ENCODE data around the gene MRPL27.
A peak's percentile ranks its signal among the peaks of the same experiment; 100 is the strongest.

Gene MRPL27

DNA sequence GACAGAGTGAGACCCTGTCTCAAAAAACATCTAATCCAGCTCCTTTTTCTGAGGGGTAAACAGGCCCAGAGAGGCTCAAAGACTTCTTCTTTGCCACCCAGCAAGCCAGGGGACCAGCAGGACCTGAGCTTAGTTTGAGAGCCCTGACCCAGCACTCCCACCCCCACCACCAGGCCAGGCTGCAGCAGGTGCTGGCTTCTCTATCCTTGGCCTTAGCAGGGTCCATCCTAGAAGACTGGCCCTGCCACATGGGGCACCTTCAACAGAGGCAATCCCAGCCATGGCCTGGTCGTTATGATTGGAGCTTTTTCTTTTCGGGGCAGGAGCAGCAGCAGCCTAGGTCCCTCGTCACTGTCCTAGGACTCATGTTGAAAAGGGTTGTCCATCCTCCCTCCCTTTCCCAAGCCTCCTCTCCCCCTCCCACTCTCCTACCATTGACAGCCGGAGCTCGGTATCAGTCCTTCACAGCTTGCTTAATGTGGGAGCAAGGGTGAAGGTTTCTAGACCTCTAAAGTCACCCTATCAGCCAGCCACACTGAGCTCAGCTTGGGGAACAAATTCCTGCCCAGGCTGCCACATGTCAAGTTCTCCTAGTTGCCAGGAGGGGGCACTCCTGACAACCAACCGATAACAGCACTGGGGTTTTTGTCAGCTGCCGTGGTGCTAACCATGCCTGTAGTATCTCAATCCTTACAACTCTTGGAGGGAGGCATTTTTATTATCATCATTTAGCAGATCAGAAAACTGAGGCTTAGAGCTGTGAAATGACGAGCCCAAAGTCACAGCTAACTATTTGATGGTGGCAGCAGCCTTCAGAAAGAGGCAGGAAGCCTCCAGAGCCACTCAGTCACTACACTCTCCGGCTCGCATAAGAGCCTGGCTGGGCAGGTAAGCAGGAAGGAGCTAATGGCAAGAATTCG is 11.2 kb downstream of the MRPL27 start:
- DNase-seq, result peak; percentile 40

DNA sequence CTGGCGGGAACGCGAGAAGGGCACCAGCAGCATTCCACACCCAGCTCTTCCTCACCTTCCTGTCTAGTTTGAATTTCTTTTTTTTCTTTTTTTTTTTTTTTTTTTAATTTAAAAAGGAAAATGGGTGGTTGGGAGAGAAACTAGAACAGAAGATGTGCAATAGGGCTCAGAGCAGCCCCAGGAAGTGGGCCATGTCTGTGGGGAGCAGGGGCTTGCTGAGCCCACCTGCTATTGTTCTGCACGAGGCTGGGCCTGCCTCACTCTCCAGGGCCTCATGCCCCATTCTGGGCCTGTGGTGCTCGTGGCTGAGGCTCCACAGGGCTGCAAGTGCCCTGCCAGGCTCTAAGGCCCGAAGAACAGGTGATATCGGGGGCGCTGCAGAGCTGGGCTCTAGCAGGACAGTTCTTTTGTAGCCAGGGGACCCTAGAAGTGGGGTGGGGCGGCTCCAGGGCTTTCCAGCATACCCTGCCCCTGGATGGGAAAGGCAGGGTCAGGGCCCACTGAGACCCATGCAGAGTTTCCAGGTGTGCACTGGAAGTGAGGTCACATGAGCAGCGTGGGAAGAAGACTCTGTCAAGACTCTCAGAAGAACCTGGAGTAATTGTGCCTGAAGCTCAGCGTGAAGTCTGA is 12.4 kb downstream of the MRPL27 start:
- no peak for DNase-seq

DNA sequence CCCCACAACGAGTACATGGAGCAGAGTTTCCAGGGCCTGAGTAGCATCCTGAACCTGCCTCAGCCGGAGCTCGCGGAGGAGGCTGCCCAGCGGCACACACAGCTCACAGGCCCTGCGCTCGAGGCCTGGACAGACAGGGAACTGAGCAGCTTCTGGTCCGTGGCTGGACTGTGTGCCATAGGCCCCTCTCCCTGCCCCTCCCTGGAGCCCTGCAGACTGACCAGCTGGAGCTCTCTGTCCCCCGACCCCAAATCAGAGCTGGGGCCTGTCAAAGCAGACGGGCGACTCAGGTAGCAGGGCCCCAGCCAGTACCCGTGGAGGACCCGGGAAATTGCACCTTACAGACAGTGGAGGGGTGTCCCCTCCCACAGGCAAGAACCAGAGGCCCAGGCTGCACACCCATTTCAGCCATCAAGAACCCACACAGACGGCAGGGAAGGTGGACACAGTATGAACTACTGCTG is 13.0 kb downstream of the MRPL27 start:
- DNase-seq, result no peak

DNA sequence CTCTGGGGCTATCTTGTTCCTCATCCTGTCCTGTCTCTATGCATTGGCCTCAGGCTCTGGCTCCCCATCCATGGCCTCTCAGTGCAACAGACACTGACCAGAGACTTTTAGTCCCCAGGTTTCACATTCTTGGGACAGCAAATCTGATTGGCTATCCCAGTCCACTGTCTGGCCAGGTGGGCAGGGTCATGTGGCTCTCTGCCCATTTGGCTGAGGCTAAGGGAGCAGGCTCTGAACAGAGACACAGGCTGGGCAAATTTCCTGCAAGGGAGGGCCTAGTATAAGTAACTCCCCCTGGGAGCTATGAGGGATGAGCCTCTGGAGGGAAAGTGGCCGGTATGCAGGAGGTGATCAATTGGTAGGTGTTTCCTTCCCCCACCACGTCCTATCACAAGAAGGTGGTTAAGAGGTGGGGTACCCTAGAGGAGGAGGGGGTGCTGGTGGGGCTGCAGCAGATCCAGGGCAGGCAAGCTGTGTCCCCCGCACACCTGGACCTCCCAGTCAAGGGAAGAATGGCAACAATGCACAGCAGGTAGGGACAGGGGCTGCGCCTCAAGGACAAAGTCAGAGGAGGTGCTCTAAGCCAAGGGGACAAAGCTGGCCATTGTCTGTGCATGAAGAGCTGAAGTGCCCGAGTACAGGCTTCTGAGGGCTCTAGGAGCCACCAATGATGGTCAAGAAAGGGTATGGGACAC is 13.8 kb downstream of the MRPL27 start:
- DNase-seq, result no peak

DNA sequence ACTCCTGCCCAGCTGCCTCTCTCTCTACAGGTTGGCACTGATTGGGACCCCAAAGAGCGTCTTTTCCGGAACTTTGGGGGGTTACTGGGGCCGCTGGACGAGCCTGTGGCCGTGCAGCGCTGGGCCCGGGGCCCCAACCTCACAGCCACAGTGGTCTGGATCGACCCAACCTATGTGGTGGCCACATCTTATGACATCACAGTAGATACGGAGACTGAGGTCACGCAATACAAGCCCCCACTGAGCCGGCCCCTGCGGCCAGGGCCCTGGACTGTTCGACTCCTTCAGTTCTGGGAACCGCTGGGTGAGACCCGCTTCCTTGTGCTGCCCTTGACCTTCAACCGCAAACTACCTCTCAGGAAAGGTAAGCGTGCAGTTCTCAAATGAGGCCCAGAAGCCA is 14.8 kb downstream of the MRPL27 start:
- DNase-seq, result no peak

DNA sequence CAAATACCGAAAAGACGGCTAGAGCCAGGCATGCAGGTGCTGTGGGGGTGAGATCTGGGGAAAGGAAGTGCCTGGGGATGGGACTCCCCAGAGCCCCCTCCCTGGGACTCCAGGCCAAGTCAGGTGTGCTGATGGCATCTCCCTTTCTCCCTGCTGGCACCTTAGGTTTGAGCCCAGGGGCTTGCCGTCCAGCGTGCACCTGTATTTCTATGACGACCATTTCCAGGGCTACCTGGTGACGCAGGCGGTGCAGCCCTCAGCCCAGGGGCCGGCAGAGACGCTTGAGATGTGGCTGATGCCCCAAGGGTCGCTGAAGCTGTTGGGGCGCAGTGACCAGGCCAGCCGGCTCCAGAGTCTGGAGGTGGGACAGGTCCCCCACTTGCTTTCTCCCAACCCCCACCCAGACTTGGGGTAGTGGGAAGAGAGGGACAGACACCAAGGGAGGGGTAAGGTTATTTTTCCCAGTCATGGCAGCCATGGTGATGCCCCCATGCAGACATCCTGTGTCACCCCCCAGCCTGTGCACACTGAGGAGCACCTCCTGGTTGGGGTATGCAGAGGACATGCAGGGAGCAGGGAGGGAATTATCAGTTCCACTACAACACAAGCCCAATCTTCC is 16.0 kb downstream of the MRPL27 start:
- no peak for DNase-seq

DNA sequence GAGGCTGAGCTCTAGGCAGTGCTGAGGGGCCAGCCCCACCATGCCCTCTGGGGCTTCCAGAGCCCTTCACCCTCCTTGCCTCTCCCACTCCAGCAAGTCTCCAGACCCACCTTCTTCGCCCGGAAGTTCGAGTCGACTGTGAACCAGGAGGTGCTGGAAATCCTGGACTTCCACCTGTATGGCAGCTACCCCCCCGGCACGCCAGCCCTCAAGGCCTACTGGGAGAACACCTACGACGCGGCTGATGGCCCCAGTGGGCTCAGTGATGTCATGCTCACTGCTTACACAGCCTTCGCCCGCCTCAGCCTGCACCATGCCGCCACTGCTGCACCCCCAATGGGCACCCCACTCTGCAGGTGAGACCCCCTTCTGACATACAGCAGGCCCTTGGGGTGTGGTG is 16.6 kb downstream of the MRPL27 start:
- no peak for DNase-seq

DNA sequence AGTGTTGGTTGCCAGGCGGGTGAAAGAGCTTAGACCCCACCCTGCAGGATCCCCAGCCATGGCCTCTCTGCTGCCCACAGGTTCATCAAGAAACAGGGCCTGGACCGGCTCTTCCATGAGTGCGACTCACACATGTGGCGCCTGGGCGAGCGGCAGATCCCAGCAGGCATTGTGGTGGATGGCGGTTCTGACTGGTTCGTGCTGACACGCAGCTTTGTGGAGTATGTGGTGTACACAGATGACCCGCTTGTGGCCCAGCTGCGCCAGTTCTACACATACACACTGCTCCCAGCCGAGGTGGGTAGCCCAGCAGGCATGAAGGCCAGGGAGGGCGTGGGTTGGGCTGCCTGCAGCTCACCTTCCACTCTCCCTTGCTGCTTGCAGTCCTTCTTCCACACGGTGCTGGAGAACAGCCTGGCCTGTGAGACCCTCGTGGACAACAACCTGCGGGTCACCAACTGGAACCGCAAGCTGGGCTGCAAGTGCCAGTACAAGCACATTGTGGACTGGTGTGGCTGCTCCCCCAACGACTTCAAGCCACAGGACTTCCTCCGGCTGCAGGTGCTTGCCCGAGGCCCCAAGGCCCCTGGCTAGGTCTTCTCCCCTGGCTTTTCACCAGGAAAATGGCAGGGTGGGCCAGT is 17.2 kb downstream of the MRPL27 start:
- no peak for DNase-seq

DNA sequence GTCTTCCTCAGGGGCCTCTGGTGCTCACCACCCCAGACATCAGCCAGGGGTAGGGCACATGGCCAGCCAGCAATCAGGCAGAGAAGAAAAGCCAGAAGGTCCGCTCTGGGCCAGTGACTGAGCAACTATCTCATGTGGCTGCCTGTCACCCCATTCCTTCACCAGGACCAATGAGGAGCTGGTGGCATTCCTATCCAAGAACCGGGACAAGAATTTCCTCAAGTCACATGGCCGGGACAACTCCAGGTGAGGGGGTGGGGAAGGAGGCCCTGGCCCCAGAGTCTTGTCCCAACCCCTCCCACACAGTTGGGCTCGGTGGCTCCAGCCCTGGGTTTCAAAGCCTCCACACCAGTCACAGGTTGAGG is 17.7 kb downstream of the MRPL27 start:
- no peak for DNase-seq

DNA sequence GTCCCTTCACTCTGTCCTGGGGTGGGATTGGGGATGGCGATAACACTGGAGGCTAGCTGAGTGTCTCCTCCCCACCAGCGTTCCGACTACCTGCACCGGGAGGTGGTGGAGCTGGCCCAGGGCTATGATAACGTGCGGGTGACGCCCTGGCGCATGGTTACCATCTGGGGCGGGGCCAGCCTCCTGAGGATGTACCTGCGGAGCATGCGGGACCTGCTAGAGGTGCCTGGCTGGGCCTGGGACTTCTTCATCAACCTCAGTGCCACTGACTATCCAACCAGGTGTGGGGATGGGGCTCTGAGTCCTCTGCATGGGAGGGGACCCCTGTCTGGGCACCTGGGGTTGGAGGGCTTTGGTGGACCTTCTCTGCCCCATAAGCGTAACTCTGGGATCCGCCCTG is 18.2 kb downstream of the MRPL27 start:
- no peak for DNase-seq

DNA sequence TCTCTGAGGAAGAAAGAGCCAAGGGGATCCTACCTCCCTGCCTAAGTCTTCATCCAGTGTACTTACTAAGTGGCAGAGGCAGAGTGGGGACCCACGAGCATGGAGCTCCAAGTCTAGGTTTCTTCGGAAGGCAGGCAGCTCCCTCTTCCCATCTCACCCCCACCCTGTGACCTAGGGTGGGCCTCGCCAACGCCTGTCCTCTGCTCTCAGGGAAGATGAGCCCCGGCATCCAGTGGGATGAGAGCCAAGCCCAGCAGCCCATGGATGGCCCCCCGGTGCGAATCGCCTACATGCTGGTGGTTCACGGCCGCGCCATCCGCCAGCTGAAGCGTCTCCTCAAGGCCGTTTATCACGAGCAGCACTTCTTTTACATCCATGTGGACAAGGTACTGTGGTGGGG is 18.8 kb downstream of the MRPL27 start:
- no peak for DNase-seq

DNA sequence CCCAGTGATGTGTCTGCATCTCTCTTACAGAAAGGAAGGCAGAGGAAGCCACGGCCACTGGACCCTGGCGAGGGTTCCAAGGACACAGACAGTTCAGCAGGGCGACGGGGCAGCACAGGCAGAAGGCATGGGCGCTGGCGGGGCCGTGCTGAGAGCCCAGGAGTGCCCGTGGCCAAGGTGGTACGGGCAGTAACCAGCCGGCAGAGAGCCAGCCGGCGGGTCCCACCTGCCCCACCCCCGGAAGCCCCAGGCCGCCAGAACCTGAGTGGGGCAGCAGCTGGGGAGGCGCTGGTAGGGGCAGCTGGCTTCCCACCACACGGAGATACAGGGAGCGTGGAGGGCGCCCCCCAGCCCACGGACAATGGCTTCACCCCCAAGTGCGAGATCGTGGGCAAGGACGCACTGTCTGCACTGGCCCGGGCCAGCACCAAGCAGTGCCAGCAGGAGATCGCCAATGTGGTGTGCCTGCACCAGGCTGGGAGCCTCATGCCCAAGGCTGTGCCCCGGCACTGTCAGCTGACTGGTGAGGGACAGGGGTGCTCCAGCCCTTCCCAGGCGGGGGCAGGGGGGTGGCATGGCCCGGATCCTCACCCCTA is 19.3 kb downstream of the MRPL27 start:
- no peak for DNase-seq

DNA sequence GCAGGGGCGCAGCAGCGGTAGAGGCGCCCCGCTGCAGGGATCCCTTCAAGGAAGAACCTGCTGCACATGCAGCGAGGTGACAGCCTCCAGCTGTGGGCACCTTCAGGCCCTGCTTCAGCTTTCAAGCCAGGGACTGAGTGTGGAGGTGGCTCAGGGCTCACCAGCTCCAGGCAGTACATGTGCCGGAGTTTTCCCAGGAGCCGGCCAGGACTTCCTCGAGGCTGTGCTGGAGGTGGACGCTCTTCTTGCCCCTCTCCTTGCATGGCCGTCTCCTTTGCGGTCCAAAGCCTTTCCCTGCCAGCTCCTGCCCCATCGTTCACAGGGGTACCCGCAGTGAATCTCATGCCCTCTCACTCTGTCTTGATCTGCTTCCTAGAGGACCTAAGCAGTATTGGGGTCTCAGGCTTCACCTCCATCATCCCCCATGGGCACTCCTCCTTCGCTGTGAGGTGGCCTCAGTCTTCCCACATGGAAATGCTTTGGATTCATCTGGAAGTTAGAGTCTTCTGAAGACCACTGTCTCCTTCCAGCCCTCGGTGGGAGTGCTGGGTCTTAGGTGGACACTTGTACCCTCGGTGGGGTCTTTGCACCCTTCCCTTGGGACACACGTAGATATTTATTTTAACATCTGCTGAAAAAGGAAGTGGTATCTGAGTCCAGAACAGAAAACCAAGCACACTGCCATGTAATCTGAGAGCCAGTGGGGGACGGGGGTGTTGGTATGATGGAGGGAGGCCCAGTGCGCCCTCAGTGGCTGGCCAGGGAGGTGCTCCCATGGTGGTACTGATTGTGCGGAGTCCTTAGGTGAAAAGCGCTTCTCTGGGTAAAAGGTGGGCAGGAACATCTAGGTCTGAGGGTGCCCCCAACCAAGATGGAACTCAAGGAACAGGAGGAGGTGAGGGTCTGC is 20.0 kb downstream of the MRPL27 start:
- no peak for DNase-seq

DNA sequence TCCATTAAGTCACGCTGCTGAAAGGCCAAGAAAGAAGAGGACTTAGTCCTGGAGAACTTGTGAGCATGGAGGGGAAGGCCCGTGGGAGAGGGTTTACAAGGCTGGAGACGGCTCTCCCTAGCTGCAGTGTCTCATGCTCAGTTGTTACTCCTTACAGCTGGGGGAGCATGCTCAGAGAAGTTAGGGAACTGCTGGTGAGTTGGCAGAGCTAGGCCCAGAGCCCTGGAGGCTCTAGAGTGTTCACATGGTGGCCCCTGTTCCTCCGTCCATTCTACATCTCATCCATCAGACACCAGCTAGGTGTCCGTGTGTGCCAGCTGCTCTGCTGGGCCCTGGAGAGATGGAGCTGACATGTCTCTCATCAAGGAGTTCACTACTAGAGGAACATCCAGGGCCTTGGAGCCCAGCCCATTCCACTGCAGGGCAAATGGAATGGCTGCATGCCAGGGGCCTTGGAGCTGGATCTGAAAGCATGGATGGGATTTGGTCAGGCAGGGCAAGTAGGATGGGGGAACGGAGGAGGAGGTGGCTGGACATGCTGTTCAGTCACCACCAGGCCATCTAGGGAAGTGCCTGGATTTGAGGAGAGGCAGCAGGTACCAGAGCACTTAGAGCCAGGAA is 20.8 kb downstream of the MRPL27 start:
- no peak for DNase-seq

DNA sequence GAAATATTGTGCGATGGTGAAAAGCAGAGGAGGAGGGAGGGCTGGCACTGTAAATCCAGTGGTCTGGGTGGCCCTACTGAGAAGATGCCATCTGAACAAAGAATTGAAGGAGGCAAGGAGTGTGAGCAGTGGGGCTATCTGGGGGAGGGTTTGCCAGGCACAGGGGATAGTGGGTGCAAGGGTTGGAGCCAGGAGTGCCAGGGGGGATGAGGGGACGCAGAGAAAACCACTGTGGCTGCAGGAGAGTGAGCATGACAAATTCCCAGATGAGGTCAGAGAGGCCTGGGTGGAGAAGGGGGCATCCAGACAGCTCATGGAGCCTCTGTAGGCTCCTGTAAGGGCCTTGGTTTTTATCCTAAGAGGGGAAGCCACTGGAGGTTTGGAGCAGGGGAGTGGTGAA is 22.3 kb downstream of the MRPL27 start:
- no peak for DNase-seq

DNA sequence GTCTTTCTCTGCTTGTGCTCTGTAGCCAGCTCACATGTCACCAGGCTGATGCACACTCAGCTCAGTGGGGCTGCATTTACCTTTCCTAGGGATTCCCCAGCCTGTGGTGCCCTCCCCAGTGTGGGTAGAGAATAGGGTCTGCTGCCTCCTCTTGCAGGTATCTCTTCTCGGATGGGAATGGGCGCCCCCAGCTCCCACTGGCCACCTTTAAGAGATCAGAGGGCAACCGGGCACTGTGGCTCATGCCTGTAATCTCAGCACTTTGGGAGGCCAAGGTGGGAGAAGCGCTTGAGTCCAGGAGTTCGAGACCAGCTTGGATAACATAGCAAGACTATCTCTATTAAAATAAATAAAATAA is 23.8 kb downstream of the MRPL27 start:
- no peak for DNase-seq

DNA sequence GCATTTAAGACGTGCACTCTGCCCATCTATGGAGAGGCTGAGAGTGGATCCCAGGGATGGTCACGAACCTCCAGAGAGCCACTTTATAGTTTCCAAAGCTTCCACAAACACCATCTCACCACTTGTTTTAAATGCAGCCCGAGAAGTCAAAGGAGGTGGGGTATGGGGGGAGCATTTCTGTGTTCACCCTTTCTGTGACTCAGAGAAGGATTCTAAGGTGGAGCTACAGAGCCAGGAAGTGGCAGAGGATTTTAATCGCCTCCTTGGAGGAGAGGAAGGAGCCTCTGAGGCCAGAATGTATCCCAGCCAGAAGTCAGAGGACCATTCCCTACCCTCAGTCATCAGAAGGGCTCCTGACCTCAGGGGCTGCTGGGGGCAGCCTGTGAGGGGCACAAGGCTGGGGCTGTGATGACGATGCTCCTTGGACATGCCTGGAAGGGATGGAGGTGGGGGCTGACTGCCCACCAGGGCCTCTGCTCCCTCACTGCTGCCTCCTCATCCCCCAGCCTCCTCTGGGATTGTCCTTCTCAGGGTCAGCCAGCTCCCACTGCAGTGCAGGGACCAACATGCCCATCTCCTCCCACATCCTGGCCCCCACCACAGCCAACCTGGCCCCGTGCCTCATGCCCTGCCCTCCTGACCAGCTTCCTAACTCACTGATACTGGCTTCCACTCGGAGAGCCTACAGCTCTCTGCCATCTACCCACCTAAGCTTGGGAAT is 24.3 kb downstream of the MRPL27 start:
- DNase-seq, result no peak

DNA sequence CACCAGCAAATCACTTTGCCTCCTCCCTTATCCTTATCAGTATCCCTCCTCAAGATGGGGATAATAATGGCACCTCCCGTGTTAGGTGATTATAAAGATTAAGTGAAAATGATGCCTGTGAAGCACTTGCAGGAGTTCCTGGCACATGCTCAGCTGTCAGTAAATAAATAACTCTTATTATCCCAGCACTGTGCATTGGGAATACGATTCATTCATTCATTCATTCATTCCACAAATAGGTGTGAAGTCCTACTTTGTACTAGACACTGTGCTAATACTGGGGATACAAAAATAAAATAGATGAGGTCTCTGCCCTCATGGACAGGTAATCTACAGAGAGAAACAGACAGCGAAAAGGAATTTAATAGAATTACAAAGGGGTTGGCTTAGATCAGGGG is 25.1 kb downstream of the MRPL27 start:
- DNase-seq, result no peak

DNA sequence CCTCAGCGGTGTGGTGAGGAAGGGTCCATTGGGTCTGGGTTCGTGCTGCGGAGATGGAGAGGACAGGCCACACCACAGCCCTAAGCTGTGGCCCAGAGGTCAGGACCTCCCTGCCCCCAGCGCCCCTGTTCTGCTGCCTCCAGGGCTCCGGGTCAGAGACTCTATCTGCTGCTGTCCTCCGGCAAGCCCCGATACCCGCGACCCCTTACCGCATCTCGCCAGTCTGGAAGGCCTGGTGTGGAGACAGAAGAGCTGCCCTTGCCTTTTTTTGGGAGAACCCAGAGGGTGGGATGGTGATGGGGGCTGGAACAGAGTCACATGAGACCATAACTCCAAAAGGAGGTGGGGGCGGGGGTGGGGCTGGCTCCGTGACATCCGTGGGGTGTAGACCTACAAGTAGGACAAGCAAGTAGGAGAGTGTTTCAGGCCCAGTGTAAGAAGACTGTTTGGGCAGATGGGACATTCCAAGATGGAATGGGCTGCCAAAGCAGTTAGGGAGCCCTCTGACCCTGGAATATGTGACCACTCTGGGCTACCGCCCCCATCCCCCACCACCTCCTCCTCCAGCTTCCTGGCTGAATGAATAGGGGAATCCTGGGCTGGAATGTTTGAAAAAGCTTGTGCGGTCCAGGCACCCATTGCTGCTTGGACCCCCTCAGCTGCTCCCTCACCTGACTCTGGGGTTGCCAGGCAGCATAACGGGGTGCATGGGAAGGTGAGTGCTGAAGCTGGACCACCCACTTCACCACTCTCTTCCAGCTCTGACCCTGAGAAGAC is 25.7 kb downstream of the MRPL27 start:
- DNase-seq, result no peak
